Activated T-cell treated with anti-CD3 and anti-CD28 coated beads, Interleukin-2, amount 50 U/mL, for 48 hours (primary cell): Measurements from ENCODE around the gene ST6GALNAC3.
"Not testable (repeated sequence)": the region's sequence is repeated elsewhere in the genome, so short reads cannot be mapped to it uniquely, and the experiment has no call there.

Source experiments
- DNase-seq, 2 experiments: peaks; one replicate each; pipeline ENCODE4 v3.0.0-alpha.2; 2020

The ST6GALNAC3 gene

DNA sequence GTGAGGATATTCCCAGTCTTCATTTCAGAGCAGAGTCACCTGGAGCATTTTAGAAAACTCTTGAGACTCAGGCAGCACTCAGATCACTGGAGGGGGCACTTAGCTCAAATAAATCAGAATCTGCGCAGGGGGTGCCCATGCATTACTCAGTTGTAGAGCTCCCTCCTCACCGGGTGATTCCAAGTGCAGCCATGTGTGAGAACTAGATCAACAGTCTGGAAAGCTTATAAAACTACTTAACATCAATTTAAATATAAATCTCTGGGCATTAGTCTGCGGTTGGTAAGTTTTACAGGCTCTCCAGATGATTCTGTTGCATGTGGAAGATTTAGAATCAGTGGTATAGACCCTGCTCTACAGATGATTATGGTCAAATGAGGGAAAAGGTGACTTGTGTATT is 128.6 kb downstream of the ST6GALNAC3 start:
- DNase-seq: no peak

DNA sequence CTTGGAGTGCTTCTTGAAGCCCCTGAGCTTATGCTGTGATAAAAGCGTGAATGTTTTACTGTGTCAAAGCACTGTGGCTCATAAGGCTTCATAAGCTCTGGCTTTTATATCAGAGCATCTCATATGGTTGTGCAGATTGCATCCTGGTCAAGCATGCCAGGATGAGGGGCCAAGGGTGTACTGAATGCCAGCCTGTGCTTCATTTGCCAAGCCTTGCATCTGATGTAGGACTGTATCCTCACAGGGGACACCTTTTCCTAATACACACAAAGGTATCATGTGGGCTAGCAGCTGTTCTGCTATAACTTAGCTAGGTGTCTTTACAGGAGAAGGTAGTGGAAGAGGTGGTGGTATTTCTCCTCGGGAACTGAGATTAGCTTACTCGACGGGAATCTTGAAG is 134.7 kb downstream of the ST6GALNAC3 start:
- DNase-seq: no peak

DNA sequence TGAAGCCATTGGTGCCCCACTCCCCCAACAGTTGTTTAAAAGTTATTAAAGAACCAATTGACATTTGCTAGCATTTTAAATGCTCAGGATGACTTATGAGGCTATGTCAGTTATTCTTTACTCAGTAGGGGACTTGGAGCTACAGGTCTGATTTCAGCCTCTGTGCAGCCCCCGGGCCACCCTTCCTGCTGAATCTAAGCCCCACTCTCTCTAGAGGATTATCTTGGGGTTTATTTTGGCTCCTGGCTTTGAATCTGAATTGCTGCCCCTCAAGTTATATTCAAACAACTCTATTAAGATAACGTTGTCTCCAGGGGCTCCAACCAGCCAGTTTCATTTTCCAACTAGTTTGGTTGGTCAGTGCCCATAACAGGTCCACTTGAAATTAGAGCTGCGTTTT is 135.1 kb downstream of the ST6GALNAC3 start:
- DNase-seq: no peak

DNA sequence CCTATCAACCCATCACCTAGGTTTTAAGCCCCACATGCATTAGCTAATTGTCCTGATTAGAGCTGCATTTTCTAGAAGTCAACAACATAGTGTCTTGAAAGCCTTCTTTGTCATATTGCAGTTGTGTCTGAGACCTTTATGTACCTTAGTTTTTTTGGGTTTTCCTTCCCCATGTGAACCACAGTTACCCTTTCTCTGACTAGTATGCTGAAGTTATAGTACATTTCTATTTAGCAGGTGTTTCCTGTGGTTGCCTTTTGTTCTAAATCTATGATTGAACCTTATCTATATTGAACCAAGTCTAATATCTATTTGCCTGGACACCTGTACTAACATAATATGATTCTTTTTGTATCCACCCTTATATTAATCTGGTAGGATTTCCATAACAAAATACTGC is 135.6 kb downstream of the ST6GALNAC3 start:
- no peak for DNase-seq

DNA sequence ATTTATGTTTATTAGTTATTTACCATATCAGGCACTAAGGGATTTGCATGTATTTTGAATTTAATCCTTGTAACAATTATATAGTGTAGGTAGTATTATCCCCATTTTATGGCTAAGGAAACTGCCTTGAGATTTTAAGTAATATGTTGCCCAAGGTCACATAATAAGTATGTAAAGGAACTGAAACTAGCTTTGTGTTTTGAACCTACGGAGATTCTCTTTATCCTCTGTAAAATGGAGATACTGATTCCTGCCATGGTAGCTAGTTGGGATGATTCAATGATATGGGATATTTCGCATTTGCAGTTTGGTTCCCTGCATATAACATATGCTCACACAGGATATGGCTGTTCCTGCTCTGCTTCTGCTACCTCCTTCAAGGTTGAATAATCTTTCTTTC is 144.3 kb downstream of the ST6GALNAC3 start:
- DNase-seq: no peak

DNA sequence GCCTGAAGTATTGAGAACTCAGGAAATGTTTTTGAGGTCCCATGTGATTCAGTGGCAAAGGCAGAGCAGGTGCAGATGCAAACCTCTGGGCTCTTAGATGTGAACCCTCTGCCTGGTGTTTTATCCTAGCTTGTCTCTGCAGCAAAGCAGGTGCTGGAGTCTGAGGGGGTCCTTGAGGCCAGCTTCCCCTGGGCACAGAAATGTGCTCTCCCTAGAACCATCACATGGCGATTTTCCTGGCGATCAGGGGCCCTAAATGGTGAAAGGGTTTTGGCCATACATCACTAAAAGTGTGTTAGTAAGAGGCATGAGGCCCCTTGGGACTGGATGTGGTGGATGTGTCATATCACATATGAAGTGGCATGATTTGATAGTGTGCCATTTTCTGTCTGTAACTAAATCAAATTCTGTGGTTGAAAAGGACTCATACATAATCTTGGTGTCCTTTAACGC is 144.8 kb downstream of the ST6GALNAC3 start:
- peak; percentile 24 to 28 for DNase-seq

DNA sequence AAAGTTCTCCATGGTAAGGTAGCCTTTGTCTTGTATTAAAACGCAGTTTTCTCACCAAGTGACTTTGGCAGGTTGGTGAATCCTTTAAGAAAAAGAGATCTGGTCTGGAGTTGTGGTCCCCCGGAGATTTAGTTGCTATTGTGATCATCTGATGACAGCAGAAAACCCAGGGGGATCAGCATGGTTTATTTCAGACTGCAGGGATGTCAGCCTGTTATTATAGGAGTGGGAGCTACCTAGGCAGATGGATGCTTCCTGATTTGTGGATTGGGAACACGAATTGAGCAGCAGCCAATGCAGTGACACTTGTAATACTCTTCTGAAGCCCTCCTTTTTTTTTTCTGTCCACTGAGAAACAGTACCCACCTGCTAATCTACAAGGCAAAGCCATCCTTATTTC is 150.2 kb downstream of the ST6GALNAC3 start:
- no peak for DNase-seq

DNA sequence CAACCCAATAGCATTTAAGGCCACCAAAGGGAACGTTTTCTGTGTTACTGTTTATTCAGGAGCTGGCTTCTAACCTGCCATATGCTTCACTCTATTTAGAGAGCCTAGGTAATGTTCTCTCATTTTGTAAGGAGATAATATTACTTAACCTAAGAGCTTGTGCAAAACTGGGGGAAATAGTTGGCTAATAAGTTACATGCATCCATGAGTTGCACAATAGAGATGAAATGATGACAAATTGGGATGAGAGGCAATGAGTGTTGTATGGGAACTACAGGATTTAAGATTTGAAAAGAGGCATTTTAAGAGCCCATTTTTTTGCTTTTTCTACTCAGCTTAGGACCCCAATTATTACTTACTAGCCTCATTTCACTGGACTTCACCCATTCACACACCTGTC is 151.0 kb downstream of the ST6GALNAC3 start:
- no peak for DNase-seq

DNA sequence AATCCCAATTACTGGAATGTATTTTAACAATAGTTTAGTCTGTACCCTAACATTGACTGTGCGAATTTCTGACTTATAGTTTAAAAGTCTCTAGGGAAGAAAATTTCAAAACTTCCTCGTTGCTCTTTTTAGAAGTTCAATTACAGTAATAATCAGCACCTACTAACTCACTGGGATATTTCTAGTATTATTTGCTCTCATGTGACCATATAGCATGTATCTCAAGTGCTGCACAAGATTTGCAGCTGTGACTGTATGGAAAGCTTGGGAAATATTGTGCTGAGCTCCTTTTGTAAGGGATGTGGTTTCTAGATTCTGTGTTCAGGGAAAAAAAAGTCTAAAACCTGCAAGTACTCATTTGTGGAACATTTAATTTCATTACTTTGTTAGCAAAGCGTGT is 153.1 kb downstream of the ST6GALNAC3 start:
- DNase-seq: no peak

DNA sequence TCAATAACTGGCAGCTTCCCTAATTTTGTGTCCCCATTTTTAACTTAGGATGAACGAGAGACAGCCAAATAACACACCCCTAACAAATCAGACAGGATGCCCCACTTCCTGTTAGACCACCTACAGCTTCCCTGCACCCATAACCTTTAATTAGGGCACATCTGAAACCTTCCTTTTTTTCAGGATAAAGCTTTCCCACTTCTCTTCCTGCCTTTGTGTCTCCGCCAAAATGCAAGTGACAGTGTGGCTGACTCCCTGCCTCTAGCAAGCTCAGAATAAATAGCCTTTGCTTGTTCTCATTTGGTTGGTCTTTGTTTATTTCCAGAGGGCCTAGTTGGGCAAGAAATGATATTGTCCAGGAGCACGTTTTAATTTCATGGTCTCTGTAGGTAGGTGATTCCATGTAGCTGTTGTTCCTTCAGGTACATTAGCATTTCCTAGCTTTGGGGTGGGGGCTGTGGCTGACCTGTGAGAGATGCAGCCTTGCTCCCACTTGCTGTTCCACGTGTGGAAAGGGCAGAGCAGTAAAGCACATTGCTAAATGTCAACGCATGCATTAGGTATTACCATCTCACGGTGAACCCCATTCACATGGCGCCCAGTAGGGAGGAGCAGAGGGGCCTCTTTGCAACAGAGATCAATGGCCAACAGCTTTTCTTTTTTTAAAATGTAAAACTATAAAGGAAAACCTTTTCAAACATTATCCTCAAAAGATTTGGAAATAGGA is 154.9 kb downstream of the ST6GALNAC3 start:
- no peak for DNase-seq

DNA sequence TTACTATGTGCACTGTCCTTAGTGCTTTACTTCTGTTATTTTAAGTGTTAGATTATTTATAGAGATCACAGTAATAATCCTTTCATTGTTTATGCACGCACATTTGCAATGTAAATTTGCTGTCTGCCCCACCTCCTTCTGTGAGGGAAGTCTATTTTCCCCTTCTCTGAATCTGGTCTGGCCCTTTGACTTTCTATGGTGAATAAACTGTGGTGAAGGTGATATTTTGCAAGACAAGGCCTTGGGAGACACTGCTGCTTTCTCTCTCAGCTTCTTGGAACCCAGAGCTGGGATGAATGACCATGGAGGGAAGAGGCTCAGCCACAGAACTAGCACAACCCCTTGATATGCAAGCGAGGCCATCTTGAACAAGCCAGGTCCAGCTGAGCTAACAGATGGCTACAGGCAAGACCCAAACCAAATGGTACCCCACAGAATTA is 156.3 kb downstream of the ST6GALNAC3 start:
- DNase-seq: no peak

DNA sequence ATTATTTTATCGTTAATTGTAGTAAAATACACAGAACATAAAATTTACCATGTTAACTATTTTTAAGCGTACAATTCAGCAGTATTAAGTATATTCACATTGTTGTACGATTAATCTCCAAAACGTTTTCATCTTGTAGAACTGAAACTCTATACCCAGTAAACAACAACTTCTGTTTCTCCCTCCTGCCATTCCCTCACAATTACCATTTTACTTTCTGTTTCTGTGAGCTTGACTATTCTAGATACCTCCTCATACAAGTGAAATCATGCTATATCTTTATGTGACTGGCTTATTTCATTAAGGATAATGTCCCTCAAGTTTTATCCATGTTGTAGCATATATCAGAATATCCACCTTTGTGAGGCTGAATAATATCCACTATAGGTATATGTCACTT is 156.8 kb downstream of the ST6GALNAC3 start:
- no peak for DNase-seq

DNA sequence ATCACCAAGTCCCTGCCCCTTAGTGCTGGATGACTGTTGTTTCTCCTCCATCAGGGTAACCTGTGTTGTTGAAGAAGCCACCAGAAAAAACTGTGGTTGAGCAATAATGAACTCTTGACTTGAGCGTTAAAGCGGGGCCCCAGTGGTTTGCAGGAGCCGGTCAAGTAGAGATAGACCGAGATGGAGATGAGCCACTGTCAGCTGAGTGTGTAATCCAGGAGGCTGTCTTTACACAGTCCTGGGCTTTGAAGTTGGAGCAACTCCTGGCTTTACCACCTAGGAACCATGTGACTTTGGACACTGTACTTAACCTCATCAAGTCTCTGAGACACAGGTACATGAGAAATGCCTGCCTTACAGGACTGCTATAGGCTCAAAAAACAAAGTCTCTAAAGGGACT is 158.1 kb downstream of the ST6GALNAC3 start:
- DNase-seq: no peak

DNA sequence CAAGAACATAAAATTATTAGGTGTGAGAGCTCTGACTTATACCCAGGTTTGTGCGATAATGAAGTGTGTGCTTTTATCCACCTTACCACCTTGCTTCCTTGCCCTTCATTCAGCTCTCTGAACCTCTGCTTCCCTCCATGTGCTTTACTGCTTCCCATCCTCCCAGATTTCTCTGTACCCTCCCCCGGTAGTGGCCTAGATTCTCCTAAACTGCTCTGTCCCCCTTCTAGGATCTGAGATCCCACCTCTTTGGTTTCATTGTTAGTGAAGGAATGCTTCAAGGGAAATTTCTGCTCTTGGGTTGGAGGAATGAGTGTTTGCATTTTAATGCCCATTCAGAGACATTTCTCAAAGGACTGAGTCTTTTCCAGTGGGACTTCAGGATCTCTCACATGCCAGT is 159.5 kb downstream of the ST6GALNAC3 start:
- no peak for DNase-seq

DNA sequence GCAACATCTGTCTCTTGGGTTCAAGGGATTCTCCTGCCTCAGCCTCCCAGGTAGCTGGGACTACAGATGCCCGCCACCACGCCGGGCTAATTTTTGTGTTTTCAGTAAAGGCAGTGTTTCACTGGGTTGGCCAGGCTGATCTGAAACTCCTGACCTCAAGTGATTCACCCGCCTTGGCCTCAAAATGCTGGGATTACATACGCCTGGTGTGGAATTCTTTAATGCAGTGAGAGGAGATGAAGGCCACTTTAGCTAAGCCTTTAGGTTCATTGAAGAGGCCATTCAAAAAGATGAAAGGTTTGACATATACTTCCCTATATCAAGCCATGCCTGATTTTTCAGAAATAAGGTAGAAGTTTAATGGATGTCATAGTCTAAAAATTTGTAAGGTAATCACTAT is 162.7 kb downstream of the ST6GALNAC3 start:
- no peak for DNase-seq

DNA sequence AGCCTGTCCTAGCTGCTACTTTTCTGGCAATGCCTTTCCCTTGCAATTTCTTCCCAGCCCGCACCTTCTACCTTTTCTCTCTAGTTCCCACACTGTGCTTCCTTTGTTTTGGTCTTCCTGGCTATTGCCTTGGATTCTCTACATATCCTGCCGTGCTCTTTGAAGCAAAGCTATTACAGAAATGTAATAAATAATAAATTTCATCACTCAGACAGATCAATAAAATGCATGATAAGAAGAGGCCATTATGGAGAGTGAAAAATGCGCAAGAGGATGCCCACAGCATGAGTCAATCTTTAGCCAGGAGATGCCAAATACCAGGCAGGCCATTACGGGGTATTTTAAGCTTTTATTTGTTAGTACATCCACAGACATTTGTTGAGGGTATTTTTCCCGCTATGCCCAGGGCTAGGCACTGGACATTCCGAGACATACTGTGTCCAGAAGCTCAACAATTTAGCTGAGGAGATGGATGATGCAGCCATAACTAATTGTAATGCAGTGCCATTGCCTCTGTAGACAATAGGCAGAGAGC is 163.6 kb downstream of the ST6GALNAC3 start:
- no peak for DNase-seq

DNA sequence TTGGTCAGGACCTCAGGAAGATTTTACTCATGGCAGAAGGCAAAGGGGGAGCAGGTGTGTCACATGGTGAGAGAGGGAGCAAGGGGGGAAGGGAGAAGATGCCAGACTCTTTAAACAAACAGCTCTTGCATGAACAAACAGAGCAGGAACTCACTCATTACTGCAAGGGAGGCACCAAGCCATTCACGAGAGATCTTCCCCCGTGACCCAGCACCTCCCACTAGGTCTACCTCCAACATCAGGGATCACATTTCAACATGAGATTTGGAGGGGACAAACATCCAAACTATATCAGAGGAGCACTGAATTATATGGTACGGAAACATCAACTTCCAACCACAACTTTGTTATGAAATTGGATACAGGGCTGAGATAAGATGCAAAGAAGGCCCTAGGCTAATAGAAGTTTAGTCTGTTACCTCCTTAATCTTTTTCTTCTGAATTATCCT is 164.9 kb downstream of the ST6GALNAC3 start:
- no peak for DNase-seq

DNA sequence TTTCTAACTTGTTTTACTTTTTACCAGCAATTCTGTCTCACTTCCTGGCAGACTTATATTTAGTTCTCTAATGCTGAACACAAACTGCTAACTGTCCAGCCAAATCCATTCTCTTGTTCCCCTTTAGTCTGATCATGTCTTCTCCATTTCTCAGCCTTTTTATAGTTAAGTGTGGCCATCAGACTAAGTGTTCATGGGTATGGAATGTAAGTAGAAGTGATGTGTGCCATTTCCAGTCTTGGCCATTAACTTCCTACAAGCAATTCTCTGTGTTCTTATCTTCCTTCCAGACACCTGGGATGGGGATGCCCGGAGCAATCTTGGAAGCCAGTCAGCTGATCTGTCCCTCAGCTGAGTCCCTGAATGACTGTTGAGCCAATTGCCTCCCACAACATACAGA is 165.8 kb downstream of the ST6GALNAC3 start:
- DNase-seq: no peak

DNA sequence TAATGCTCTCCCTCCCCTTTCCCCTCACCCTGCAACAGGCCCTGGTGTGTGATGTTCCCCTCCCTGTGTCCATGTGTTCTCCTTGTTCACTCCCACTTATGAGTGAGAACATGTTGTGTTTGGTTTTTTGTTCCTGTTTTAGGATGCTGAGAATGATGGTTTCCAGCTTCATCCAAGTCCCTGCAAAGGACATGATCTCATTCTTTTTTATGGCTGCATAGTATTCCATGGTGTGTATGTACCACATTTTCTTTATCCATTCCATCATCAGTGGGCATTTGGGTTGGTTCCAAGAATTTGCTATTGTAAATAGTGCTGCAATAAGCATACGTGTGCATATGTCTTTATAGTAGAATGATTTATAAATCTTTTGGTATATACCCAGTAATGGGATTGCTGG is 168.0 kb downstream of the ST6GALNAC3 start:
- not testable (repeated sequence) for DNase-seq

DNA sequence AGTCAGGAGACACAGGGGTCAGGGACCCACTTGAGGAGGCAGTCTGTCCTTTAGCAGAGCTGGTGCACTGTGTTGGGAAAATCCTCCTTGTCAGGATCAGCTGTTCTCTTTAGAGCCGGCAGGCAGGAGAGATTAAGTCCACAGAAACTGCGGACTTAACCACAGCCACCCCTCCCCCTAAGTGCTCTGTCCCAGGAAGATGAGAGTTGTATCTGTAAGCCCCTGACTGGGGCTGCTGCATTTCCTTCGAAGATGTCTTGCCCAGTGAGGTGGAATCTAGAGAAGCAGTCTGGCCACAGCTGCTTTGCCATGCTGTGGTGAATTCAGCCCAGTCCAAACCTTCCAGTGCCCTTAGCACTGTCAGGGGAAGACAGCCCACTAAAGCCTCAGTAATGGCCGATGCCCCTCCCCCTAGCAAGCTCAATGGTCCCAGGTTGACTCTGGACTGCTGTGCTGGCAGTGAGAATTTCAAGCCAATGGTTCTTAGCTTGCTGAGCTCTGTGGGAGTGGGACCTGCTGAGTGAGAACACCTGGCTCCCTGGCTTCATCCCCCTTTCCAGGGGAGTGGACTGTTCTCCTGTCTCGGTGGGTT is 172.8 kb downstream of the ST6GALNAC3 start:
- DNase-seq: no peak

DNA sequence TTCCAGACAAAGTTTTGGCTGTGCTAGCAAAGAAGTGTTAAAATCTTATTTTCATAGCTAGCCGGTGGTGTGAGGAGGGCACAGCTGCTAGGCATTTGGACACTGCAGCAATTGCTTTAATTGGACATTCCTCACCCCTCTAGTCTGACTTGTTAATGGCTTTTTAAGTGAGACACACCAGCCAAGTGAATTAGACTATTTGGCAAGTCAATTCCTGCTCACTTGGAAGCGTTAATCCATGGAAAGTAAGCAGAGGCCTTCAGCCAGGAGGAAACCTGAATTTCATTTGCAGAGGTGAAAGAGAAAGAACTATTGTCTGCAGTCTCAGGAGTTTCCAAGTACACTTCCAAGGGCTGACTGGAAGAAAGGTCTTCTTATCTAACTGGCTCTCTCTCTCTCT is 175.7 kb downstream of the ST6GALNAC3 start:
- DNase-seq: no peak

DNA sequence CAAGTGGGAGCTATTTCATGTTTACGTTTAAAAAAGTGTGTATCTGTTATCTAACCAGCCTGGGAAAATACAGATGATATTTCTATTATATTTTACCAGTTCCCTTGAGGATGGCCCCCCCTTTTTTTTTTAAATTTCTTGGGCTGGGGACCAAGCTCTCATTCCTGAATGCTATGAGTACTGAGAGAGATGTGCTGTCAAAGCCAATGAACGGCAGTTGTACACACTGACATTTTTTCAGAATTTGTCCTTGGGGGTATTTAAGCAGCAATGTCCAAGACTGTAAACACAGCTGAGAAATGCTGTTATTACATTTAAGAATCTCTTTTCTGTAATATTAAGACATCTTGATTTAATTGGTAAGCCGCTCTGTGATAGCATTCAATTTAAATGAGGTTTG is 177.9 kb downstream of the ST6GALNAC3 start:
- DNase-seq: no peak

DNA sequence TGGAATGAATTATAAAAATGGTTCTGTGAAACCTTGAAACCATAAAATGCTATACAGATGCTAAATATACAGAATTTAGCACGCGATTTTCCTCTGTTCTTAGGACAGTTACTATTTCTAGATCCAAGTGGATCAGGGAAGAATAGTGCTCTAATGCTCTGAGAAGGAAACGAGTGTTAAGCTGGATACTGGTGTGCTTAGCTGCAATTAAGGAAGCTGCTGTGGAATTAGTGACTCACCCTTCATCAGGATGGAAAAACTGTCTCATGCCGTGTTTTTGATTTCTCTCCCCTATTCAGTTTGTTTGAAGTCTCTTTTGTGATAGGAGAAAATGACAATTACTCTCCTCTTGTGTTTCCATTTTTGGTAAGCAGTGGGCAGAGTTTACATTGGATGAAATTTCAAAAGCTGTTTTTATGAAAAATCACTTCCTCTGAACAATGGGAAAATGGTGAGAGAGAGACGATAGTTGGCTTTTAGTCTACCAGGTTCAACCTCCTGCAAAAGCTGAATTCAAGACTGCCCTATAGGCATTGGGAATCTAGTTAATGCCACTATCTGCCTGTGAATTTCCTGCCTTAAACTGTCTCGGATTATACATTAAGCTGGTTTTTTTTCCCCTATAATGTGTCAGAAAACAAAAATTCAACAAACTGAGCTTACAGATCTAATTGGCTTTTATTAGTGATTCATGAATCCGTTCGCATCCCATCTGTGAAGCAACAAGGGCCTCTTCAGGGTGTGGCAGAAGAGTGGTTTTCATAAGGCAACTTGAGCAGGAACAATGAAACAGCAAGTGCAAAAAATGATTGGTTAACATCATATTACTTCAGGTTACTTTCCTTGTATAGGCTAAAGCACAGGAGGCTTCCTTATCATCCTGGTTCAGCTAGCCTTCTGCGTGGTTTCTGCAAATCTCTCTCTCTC is 179.8 kb downstream of the ST6GALNAC3 start:
- DNase-seq: no peak
